ENCODE measurements around the gene SPPL2A. TPM values are rescaled to one million over a fixed set of nuclear protein-coding genes. Genes with fewer than 3 reads are reported as not detected.
"Not testable (repeated sequence)": the region's sequence is repeated elsewhere in the genome, so short reads cannot be mapped to it uniquely, and the experiment has no call there.

Gene SPPL2A
- total RNA-seq, 1 experiment from 2014 or later = 64.4 TPM

DNA sequence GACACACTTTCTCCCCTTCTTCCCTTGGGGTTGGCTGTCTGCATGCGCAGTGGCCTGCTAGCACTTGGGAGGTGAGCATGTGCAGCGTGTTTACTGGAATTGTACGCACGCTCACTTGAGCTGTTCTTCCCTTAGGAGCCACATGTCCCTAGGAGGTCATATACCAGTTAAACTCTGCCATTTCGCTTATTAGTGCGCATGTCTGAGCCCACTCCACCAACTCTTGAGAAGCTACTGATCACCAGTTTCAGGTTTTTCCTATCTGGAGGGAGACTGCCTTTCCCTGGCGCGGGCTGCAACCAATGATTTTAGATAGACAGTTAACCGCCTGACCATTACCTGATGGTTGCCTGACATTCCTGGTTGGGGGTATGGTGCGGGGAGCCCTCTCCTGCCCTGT, 47.6 kb upstream of the SPPL2A start:
- H2BK120ac ChIP-seq (ENCODE audit: low read depth, low read length, poor library complexity, severe bottlenecking) = no peak overlapping the region
- Mint-ChIP-seq H3K27ac (no peak overlapping the region), H3K9me3 (no peaks in the 10 kb centered on the region), H3K36me3 (ENCODE audit: insufficient read depth in 1 of 3, low read depth in 3 of 3) (no peaks in the 10 kb centered on the region), H3K4me3 (no peak overlapping the region; a peak in 1 of 5 replicates), H3K27me3 (ENCODE audit: low read depth) (no peaks in the 10 kb centered on the region), H3K4me1 (peaks cover 7 to 8% of the 10 kb centered on the region in 2 experiments)
- DNase-seq = no peak
- H3K27me3 ChIP-seq (ENCODE audit: insufficient read depth, low read length) = no peaks in the 10 kb centered on the region
- H3K79me2 ChIP-seq (ENCODE audit: insufficient read depth, low read length) = no peaks in the 10 kb centered on the region
- no peak overlapping the region for H2BK5ac ChIP-seq (ENCODE audit: insufficient read length, low read length)
- no peak overlapping the region for H3K4me2 ChIP-seq (ENCODE audit: insufficient read depth, insufficient read length, low read length)
- H3K4ac ChIP-seq (ENCODE audit: low read depth, low read length) = no peak overlapping the region
- no peak overlapping the region for H3K9ac ChIP-seq (ENCODE audit: extremely low read depth, insufficient read length, low read length)
- H4K8ac ChIP-seq (replicated peaks; ENCODE audit: insufficient read length, low read depth, low read length) = no peak overlapping the region
- H4K5ac ChIP-seq (ENCODE audit: insufficient read length, low read depth, low read length) = no peak overlapping the region
- no peak overlapping the region for H2BK15ac ChIP-seq (ENCODE audit: low read depth, low read length)
- H3T11ph ChIP-seq (ENCODE audit: low read length) = no peak overlapping the region
- no peak overlapping the region for H3K27ac ChIP-seq (ENCODE audit: insufficient read length, low read depth, low read length)
- no peak overlapping the region for H3K56ac ChIP-seq (ENCODE audit: insufficient read length, low read depth, low read length)
- WGBS (ENCODE audit: extremely low coverage, insufficient read length, low lambda C conversion rate) = no CpG with 5 or more reads among the region's 10 CpGs
- H4K20me1 ChIP-seq (ENCODE audit: control insufficient read depth, insufficient read depth, insufficient read length) = no peaks in the 10 kb centered on the region
- no peak overlapping the region for H4K91ac ChIP-seq (ENCODE audit: insufficient read length, low read depth, low read length)
- no peaks in the 10 kb centered on the region for H3K23me2 ChIP-seq (ENCODE audit: insufficient read length, low read depth, low read length, poor library complexity, severe bottlenecking)
- no peak overlapping the region for H3K14ac ChIP-seq (ENCODE audit: insufficient read depth, low read length)
- no peak overlapping the region for H2BK12ac ChIP-seq (ENCODE audit: insufficient read length, low read depth, low read length)
- no peak overlapping the region for H2BK20ac ChIP-seq (ENCODE audit: low read depth, low read length, poor library complexity, severe bottlenecking)
- H3K9me3 ChIP-seq (ENCODE audit: control insufficient read depth, low read depth, low read length) = no peaks in the 10 kb centered on the region
- no peak overlapping the region for H3K23ac ChIP-seq (ENCODE audit: insufficient read length, low read depth, low read length)
- TF ChIP-seq, protein P1, sequence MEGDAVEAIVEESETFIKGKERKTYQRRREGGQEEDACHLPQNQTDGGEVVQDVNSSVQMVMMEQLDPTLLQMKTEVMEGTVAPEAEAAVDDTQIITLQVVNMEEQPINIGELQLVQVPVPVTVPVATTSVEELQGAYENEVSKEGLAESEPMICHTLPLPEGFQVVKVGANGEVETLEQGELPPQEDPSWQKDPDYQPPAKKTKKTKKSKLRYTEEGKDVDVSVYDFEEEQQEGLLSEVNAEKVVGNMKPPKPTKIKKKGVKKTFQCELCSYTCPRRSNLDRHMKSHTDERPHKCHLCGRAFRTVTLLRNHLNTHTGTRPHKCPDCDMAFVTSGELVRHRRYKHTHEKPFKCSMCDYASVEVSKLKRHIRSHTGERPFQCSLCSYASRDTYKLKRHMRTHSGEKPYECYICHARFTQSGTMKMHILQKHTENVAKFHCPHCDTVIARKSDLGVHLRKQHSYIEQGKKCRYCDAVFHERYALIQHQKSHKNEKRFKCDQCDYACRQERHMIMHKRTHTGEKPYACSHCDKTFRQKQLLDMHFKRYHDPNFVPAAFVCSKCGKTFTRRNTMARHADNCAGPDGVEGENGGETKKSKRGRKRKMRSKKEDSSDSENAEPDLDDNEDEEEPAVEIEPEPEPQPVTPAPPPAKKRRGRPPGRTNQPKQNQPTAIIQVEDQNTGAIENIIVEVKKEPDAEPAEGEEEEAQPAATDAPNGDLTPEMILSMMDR (conservative IDR thresholded peaks at IDR 0.05) = no peak
- H3K79me1 ChIP-seq (ENCODE audit: insufficient read depth, low read depth, low read length, poor library complexity, severe bottlenecking) = no peaks in the 10 kb centered on the region
- no peaks in the 10 kb centered on the region for H3K4me1 ChIP-seq (ENCODE audit: insufficient read depth, low read length)
- no peak overlapping the region for H2AFZ ChIP-seq (ENCODE audit: low read length)
- H2AK5ac ChIP-seq (ENCODE audit: insufficient read length, low read length) = no peak overlapping the region
- no peak overlapping the region for H3K18ac ChIP-seq (ENCODE audit: insufficient read length, low read depth, low read length)

DNA sequence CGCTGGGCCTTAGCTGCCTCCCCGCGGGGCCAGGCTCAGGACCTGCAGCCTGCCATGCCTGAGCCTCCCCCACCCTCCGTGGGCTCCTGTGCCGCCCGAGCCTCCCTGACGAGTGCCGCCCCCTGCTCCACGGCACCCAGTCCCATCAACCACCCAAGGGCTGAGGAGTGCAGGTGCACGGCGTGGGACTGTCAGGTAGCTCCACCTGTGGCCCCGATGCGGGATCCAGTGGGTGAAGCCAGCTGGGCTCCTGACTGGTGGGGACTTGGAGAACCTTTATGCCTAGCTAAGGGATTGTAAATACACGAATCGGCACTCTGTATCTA, 46.6 kb upstream of the SPPL2A start:
- H3K56ac ChIP-seq (ENCODE audit: insufficient read length, low read depth, low read length); H3K4me3 Mint-ChIP-seq; H3K9ac ChIP-seq (ENCODE audit: extremely low read depth, insufficient read length, low read length); DNase-seq; H2AFZ ChIP-seq (ENCODE audit: low read length); H3K79me2 ChIP-seq (ENCODE audit: insufficient read depth, low read length); H3K23me2 ChIP-seq (ENCODE audit: insufficient read length, low read depth, low read length, poor library complexity, severe bottlenecking); H3K79me1 ChIP-seq (ENCODE audit: insufficient read depth, low read depth, low read length, poor library complexity, severe bottlenecking); H2AK5ac ChIP-seq (ENCODE audit: insufficient read length, low read length); H3K23ac ChIP-seq (ENCODE audit: insufficient read length, low read depth, low read length); H3K27me3 ChIP-seq (ENCODE audit: insufficient read depth, low read length); H3K4ac ChIP-seq (ENCODE audit: low read depth, low read length); H2BK120ac ChIP-seq (ENCODE audit: low read depth, low read length, poor library complexity, severe bottlenecking); H2BK12ac ChIP-seq (ENCODE audit: insufficient read length, low read depth, low read length); H3K4me1 ChIP-seq (ENCODE audit: insufficient read depth, low read length); H3K27ac Mint-ChIP-seq; H4K91ac ChIP-seq (ENCODE audit: insufficient read length, low read depth, low read length); H3K14ac ChIP-seq (ENCODE audit: insufficient read depth, low read length); H3K9me3 ChIP-seq (ENCODE audit: control insufficient read depth, low read depth, low read length); H3K27ac ChIP-seq (ENCODE audit: insufficient read length, low read depth, low read length); H3T11ph ChIP-seq (ENCODE audit: low read length); H2BK20ac ChIP-seq (ENCODE audit: low read depth, low read length, poor library complexity, severe bottlenecking); H2BK5ac ChIP-seq (ENCODE audit: insufficient read length, low read length); H2BK15ac ChIP-seq (ENCODE audit: low read depth, low read length); H3K36me3 Mint-ChIP-seq (ENCODE audit: insufficient read depth in 1 of 3, low read depth in 3 of 3); H3K4me1 Mint-ChIP-seq; H3K4me2 ChIP-seq (ENCODE audit: insufficient read depth, insufficient read length, low read length); H4K20me1 ChIP-seq (ENCODE audit: control insufficient read depth, insufficient read depth, insufficient read length); H4K5ac ChIP-seq (ENCODE audit: insufficient read length, low read depth, low read length); H3K18ac ChIP-seq (ENCODE audit: insufficient read length, low read depth, low read length); H3K9me3 Mint-ChIP-seq; H4K8ac ChIP-seq (replicated peaks; ENCODE audit: insufficient read length, low read depth, low read length); H3K27me3 Mint-ChIP-seq (ENCODE audit: low read depth): not testable (repeated sequence)
- WGBS (ENCODE audit: extremely low coverage, insufficient read length, low lambda C conversion rate) = no CpG with 5 or more reads among the region's 15 CpGs
